GM19035 (cell line): ENCODE data around the gene GNAL.

Experiments
- ATAC-seq: cut with Tn5 transposase; IDR thresholded peaks from one replicate; pipeline ENCODE4 v1.9.1; 2021; ENCODE audit not compliant: unreplicated experiment

The GNAL gene

GRCh38 chr18:11801573-11801972, 112.5 kb downstream of the GNAL start:
- ATAC-seq: no peak

- ATAC-seq: no peak
Observed at GRCh38 chr18:11802158-11802557, 113.1 kb downstream of the GNAL start.

DNA sequence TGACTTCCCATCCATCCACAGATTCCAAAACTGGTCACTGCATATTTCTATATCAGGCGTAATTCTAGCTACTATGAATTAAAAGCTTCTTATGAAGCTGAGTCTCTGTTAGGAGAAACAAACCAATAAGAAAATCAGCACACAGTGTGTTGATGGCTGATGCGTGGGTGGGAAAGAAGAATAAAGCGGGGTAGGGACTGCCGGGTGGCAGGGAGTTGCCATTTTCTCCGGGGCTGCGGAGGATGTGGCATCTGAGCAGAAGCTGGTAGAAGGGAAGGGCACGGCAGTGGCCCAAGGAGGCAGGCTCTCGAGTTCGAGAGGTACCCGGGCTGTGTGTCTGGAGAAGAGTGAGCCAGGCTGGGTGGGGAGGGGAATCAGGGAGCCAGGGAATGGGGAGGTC, 113.5 kb downstream of the GNAL start:
- ATAC-seq: no peak

- no peak for ATAC-seq
Observed at GRCh38 chr18:11807233-11807632, 118.2 kb downstream of the GNAL start.

- no peak for ATAC-seq
Observed at GRCh38 chr18:11808001-11808855, 119.2 kb downstream of the GNAL start.

DNA sequence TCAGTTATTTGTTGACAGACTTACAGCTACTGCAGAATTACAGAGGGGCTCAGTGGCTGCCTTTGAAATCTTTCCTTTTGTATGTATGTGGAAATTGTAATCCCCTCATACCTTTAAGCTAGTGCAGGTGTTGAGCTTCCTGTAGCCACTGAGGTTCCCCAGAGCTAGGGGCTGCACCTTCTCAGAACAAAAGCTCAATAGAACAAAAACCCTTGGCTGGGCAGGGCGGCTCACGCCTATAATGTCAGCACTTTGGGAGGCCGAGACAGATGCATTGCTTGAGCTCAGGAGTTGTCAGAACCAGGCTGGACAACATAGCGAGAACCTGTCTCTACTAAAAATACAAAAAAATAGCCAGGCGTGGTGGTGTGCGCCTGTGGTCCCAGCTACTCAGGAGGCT, 120.8 kb downstream of the GNAL start:
- no peak for ATAC-seq

DNA sequence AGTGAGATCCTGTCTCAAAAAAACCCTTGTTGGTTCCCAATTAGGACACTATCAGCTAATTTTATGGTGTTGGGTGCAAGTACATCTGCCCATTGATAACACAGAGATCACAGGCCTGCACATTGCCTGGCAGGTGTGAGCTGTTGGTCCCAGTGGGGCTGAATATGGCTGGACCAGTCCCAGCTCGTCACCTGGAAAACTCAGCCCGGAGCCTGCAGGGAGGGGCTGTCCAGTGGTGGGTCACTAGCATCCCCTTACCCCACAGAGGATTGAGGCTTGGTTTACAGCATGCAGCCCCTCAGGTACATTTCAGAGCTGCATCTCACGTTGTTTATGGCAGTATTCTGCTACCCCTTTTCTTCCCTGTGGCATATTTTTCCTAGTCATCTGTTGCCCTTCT, 121.3 kb downstream of the GNAL start:
- no peak for ATAC-seq

DNA sequence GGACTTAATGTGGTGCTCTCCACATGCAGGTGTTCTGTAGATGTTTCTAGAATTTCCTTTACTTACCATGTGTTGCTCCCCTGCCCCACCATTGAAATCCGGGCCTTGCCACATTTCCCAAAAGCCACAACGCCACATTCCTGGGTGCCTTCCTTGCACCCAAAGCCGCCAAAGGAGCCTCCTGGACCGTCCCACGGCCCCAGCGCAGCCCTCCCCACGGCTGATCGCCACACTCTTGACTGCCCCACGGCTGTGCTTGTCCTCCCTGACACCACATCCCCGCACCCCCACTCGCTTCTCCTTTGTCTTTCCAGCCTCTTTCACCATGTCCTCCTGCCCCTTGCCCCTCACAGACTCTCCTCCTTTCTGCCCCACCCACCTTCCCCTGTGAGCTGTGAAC, 121.9 kb downstream of the GNAL start:
- ATAC-seq: no peak

- no peak for ATAC-seq
Observed at GRCh38 chr18:11817229-11817628, 128.2 kb downstream of the GNAL start.

- no peak for ATAC-seq
Observed at GRCh38 chr18:11818486-11819203, 129.6 kb downstream of the GNAL start.

DNA sequence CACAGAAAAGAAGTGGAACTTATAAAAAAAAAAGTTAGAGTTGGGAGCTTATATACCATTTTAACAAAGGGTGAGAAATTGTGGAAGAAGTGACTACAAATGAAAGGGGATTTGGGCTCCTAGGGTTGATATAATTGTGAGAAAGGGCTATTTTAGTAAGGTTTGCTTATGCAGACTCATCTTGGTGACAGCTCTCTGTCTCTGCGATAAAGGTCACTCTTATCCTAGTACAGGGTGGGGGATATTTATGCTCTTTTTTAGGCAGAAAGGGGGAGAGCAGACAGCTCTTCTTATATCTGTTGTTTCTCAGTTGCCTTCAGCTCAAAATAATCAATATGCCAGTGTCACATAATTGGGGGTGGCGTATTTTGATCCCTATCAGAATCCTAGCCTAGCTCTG, 130.9 kb downstream of the GNAL start:
- no peak for ATAC-seq

DNA sequence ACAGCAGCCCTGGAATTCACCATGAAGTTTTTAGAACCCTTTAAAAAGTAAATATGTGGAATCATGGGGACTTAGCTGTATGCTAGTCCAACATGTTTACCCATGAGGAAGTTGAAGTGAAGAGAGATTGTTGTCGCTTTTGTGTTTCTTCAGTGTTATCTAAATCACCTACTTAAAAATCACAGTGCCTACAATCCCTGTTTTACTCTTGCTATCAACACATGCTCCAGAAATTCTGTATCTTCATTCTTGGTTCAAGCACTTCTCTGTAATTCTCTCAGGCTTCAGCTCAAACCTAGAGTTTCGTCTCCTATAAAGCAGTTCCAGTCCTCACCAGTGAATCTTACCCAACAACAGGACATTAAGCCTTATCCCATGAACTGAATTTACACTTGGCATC, 131.6 kb downstream of the GNAL start:
- no peak for ATAC-seq

DNA sequence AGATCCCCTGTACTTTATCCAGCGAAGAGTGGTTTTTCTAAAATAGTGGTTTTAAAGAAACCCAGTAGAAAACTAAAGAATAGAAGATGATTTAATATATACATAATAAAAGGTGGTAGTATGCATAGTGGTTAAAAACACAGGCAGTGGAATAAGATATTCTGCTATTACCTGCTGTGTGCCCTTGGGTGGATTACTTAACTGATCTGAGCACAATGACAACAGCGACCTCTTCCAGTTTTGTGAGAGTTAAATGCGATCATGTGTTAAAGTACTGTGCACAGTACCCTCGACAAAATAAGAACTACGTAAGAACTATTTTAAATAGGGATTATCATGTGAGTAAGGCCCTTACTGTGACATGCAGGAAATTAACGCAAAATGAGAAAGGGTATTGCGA, 132.1 kb downstream of the GNAL start:
- no peak for ATAC-seq

DNA sequence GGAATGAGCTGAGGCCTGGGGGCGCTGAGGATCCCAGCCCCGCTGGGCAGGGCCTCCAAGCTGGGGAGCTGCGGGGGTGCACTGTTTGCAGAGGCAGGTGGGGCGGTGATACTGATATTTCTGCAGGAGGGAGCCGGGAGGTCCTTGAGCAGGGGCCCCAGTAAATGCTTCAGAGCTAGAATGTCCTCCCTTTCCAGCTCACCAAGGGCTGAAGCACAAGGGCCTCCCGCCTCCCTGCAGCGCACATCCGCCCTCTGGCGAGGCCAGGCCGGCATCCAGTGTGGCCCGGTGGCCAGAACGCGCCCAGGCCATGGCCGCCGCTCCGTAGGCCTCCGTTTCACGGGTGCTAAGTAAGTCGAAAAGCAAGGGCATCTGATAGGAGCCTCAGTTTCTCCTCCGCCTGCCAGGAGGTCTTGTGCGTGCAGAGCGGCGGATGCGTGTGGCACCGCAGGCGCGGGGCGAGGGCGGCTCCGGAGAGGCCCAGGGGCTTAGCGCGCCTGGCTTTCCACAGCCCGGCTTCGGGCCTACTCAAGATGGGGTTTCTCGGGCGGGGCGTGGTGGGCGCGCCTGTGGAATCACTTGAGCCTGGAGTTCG, 132.7 kb downstream of the GNAL start:
- ATAC-seq: no peak

GRCh38 chr18:11823545-11823944, 134.5 kb downstream of the GNAL start:
- ATAC-seq: no peak

DNA sequence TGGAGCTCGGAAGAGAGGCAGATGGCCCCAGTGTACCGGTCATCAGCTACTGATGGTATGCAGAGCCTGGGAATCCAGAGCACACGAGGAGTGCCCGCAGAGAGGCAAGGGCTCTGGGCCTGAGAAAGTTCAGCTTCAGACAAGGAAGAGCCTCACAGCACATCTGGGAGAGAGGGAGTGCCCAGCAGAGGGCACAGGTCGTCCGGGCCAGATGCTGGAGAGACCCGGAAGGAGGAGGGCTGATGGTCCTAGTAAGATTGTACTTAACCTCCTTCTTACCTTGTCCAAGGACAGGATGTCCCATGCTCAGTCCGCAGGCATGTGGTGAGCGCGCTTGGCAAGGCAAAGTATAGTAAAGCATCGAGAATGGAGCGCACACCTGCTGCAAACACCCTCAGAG, 137.8 kb downstream of the GNAL start:
- no peak for ATAC-seq

DNA sequence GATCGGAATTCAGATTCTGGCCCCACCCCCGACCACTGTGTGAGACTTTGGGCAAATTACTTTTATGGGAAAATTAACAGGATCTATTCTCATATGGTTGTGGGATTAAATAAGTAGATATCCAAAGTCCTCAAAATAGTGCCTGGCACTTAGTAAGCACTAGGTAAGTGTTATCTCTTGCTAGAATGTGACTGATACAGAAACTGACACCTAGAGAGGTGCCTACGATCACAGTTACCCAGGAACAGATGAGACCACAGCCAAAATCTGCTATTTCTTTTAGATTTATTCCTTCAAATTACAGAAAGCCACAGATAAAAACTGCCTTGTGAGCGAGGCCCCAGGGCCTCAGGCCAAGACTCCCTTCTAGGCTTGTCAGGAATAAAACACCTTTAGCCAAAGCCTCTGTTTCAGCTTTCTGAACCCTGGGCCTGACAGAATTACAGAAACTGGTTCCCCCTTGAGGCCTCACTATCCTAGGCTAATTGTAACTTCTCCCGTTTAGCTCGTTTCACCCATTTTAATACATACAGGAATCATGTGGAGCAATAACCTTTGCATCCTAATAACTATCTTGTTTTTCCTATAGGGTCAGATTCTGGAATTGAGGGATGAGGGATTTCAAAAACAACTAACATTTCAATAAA, 139.8 kb downstream of the GNAL start:
- ATAC-seq: no peak

DNA sequence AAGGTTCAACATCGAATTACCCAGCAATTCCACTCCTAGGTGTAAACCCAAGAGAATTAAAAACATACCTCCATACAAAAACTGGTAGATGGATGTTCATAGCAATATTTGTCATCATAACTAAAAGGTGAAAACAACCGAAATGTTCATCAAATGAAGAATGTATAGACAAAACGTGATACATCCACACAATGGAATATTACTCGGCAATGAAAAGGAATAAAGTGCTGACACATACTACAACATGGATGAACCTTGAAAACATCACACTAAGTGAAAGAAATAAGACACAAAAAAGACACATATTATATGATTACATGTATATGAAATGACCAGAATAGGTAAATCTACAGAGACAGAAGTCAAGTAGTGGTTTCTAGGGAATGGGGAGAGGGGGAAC, 141.5 kb downstream of the GNAL start:
- no peak for ATAC-seq

DNA sequence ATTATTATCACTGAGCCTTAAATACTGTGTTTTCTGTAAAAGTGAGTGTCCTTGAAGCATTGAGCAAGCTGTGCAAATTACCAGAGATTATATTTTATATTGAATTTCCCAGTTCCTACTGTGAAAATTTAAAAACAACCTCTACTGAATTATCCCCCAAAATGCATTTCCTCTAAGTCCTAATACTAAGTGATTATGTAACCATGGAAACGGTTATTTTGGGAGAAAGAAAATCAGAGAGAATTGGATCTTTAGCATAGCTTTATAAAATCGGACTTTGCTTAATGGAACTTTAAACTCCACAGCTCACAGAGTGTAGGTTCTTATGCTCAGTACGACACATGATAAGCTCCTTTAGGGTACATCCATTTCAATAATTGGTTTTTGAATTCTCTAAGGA, 142.9 kb downstream of the GNAL start:
- no peak for ATAC-seq

DNA sequence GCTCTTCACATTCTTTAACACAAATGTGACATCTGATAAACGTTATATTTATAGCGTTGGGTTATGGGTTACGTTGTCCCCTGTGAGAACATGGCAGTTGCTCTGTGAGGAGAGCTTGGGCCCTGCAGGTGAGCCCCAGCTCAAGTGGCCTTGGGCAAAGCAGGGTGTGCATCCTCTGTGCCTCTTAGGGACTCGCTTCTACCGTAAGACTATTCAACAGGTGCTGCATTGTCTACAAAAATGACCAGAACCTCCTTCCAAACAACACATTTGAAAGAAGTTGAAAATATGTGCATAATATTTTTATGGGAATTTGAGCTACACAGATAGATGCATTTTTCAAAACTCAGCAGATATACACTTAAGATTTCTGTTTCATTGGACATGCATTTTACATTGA, 145.7 kb downstream of the GNAL start:
- no peak for ATAC-seq

DNA sequence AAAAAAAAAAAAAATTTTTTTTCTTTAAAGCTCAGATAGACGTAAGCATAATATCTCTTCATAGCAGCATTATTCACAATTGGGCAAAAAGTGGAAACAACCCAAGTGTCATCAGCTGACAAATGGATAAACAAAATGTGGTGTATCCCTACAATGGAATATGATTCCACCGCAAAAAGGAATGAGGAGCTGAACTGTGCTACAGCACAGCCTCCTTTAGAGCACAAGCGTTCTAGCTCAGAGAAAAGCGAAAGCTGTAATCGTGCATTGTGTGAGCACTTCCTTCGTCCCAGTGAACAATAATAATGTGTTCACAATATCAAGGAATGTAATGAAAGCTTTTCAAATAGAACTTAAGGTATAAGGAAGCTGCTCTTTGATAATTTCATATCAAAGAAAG, 150.5 kb downstream of the GNAL start:
- no peak for ATAC-seq

DNA sequence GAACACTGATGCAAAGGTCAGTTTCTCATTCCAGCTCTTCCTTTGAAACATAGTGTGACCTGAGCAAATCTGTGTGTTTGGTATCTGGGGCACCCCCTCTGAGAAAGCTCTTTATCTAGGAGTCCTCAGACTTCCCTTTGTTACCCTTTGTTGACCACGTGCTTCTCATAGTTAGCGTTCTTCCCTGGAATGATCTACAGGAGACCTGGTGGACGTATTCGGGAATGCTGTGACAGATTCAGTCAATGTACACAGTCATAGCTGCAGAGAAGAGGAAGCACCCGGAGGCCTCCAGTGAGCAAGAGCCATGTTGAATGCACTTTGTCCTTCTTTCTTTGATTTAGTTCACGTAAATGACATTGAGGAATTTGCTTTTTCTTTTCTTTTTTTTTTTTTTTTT, 151.4 kb downstream of the GNAL start:
- no peak for ATAC-seq
